Activated CD8-positive, alpha-beta memory T cell treated with anti-CD3 and anti-CD28 coated beads for 36 hours (primary cell): Measurements from ENCODE around the gene TMEM117. TPM values are rescaled to one million over a fixed set of nuclear protein-coding genes. Genes with fewer than 3 reads are reported as not detected.
"Not testable (repeated sequence)": the region's sequence is repeated elsewhere in the genome, so short reads cannot be mapped to it uniquely, and the experiment has no call there.

ENCODE experiments used
- CTCF ChIA-PET: fragments of 350-600 bp; sonication (Branson Sonifier 250); formaldehyde crosslinking; loops from one replicate; lab custom pipeline; 2021; ENCODE audit warnings: antibody characterized with exemption; lab: Charles Lee
- POLR2A ChIA-PET: fragments of 350-600 bp; sonication (Branson Sonifier 250); formaldehyde crosslinking; loops from one replicate; lab custom pipeline; 2021; ENCODE audit warnings: antibody characterized with exemption; lab: Charles Lee
- total RNA-seq, 2 experiments: library from RNA; stranded (reverse); gene quantifications; one replicate each; pipeline ENCODE4 v1.2.3, GENCODE V29; 2021

TMEM117 gene
- total RNA-seq, 2 experiments from 2014 or later: 1.3 to 1.5 TPM

DNA sequence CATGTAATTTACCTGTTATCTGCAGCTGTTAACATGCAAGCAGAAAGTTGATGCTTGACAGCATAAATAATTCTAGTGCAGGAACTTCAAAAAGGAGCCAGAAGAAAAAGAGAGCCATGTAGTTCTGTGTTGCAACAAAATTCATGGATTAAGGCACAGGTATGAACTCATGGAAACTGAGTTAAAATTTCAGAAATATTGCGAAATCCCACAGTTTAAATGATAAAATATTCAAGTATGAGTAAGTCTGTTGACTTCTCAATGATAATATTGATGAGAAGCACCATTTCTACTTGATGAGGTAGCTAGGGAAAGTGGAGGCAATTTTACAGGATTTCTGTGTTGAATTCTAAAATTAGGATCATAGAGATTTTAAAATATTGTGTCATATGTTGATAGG, 290.9 kb downstream of the TMEM117 start:
- CTCF ChIA-PET: no interaction called here
- POLR2A ChIA-PET: no interaction called here

GRCh38 chr12:44127966-44128710, 292.3 kb downstream of the TMEM117 start:
- CTCF ChIA-PET: no interaction called here
- POLR2A ChIA-PET: no interaction called here

GRCh38 chr12:44143175-44143574, 307.3 kb downstream of the TMEM117 start:
- CTCF ChIA-PET: no interaction called here
- POLR2A ChIA-PET: no interaction called here

GRCh38 chr12:44148936-44149335, 313.1 kb downstream of the TMEM117 start:
- POLR2A ChIA-PET: no interaction called here

GRCh38 chr12:44154128-44154527, 318.2 kb downstream of the TMEM117 start:
- CTCF ChIA-PET: no interaction called here
- POLR2A ChIA-PET: no interaction called here

More at GRCh38 chr12:44148936-44149335, 313.1 kb downstream of the TMEM117 start:
- CTCF ChIA-PET: interaction anchor here (0.6 kb wide), 1 partner anchor 224 kb away, joined by 3 read pairs; no protein-coding TSS in a partner anchor

DNA sequence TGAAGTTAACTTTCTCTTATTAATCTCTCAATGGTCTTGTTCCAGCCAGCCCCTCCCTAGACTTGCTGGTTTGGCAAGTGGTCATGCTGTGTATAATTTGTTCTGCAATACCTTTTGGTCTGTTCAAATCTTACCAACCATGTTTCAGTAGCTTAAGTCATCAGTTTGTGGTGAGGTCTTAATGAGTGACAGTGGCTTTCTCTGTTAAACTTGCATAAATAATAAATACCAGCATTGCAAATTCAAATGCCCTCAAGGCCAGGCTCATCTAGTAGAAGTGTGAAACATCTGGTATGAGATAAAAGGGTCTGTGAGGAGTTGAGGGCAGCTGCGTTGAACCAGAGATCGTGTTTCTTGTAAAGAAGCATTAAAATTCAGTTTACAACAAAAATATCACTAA, 319.5 kb downstream of the TMEM117 start:
- POLR2A ChIA-PET: interaction anchor here (0.6 kb wide), 1 partner anchor 199 kb away, joined by 9 read pairs; no protein-coding TSS in a partner anchor
- CTCF ChIA-PET: no interaction called here

DNA sequence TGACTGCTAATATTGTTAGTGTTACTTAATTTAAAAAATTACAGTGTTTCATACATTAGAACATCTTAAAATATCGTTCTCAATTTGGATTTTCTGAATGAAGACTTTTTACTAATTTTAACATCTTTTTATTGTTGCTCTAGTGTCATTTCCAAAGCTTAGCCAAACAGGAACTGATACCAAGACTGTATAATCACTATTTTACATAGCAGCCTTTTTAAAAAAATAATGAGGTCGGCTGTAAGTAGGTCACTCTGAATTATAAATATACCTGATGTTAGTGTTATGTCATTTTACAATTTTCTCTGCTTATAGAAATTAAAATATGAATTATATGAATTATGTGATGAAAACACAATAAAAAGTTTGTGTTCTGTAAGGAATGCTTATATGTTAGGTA, 321.5 kb downstream of the TMEM117 start:
- POLR2A ChIA-PET: no interaction called here
- CTCF ChIA-PET: no interaction called here

DNA sequence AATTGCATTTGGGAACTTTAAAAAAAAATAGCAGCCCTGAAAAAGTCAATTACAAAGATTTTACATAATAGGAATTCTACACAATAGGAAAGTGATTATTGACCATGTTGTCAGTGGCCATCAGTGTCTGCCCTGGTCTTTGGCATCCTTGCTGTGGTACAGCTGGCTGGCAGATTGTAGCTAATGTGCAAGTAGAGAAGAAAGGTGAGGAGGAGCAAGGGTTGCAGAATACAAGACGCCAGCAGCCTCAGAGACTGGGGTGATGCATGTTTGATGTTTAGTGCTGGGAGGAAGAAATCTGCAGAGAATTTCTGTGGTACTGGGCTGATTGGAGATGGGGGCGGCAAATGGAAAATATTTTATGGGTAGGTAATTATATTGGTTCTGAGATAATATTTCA, 322.9 kb downstream of the TMEM117 start:
- CTCF ChIA-PET: no interaction called here

GRCh38 chr12:44159216-44159615, 323.3 kb downstream of the TMEM117 start:
- POLR2A ChIA-PET: no interaction called here
- CTCF ChIA-PET: no interaction called here

More for the DNA sequence above, 322.9 kb downstream of the TMEM117 start:
- POLR2A ChIA-PET: no interaction called here

GRCh38 chr12:44159862-44160261, 324.0 kb downstream of the TMEM117 start:
- POLR2A ChIA-PET: no interaction called here
- CTCF ChIA-PET: no interaction called here

DNA sequence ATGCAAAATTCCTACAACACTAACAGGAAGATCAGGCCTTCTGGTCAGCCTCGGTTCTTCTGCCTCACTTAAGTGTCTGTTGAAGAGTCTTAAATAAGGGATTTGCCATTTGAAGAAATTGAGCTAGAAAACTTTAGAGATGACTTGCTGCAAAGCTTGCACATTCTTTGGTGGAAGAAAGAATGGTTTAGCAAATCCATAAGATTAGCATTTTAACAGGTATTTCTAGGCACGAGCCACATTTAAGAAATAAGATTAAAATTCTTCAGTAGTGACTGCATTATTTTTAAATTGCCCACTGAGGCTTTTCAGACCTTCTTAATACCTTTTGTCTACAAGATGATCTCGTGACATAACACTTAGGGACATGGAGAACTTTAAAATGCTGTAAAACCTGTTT, 327.1 kb downstream of the TMEM117 start:
- POLR2A ChIA-PET: no interaction called here
- CTCF ChIA-PET: no interaction called here

DNA sequence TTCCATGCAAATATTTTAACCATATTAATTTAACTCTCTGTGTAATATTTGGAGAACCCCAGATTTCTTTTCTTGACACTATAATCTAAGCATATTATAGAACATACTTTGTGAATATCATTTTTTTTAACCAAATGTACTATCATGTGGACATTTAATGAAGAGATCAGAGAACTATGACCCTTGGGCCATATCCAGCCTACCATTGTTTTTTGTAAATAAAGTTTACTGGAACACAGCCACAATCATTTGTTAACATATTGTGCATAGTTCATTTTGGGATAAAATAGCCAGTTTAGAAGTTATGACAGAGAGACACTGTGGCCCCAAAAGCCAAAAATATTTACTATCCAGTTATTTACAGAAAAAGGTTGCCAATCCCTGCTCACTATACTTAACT, 338.2 kb downstream of the TMEM117 start:
- ChIA-PET POLR2A (no interaction called here), CTCF (no interaction called here)

DNA sequence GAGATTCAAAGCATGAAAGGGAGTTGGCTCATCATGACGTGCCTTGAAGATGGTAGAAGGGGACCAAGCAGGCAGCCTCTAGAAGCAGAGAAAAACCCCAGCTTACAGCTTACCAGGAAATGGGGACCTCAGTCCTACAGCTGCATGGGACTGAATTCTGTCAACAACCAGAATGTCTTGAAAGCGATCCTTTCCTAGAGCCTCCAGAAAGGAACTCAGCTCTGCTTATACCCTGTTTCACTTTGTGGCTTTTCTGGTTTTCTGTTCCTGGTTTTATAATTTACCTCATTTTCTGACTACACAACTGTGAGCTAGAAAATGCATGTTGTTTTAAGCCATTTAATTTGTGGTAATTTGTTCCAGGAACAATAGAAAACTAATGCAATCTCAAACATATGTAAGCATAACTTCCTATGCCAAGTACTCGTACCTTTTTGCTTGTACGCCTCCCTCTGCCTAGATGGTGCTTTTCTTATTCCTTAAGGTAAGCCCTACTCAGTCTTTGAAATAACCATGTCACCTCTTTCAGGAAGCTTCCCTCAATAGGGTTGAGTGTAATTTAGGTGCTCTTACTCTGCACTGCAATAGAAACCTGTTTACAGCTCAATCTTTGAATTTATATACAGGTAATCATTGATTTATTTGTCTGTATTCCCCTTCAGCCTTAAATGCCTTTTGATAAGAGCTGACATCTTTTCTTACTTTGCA, 348.8 kb downstream of the TMEM117 start:
- ChIA-PET POLR2A (no interaction called here), CTCF (no interaction called here)

DNA sequence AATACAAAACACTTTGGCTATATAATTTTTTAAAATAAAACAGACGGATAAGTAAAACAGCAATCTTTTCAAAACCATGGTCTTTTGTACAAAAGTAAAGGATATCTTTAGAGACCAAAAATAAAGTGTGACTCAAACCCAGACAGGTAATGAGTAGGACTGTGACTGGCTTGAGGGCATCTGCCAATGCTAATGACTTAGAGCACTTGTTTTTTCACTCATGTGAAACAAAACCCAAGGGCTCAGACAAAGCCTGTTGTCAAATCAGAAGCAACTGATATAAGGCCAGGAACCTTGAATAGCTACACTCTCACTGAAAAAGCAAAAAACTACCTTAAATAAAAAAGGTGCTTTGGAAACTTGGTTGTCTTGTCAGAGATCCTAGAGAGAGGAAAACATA, 357.4 kb downstream of the TMEM117 start:
- ChIA-PET POLR2A (no interaction called here), CTCF (no interaction called here)

GRCh38 chr12:44195719-44196118, 359.8 kb downstream of the TMEM117 start:
- CTCF ChIA-PET, POLR2A ChIA-PET: not testable (repeated sequence)

DNA sequence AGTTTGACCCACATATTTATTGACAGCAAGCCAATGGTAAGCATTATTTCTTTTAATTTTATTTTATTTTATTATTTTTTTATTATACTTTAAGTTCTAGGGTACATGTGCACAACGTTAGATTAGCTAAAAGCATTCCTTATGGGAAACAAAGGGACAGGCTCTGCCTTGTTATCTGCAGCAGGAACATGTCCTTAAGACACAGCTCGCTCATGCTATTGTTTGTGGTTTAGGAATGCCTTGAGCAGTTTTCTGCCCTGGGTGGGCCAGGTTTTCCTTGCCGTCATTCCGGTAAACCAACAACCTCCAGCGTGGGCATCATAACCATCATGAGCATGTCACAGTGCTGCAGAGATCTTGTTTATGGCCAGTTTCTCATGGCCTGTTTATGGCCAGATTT, 370.2 kb downstream of the TMEM117 start:
- POLR2A ChIA-PET: no interaction called here
- CTCF ChIA-PET: no interaction called here

DNA sequence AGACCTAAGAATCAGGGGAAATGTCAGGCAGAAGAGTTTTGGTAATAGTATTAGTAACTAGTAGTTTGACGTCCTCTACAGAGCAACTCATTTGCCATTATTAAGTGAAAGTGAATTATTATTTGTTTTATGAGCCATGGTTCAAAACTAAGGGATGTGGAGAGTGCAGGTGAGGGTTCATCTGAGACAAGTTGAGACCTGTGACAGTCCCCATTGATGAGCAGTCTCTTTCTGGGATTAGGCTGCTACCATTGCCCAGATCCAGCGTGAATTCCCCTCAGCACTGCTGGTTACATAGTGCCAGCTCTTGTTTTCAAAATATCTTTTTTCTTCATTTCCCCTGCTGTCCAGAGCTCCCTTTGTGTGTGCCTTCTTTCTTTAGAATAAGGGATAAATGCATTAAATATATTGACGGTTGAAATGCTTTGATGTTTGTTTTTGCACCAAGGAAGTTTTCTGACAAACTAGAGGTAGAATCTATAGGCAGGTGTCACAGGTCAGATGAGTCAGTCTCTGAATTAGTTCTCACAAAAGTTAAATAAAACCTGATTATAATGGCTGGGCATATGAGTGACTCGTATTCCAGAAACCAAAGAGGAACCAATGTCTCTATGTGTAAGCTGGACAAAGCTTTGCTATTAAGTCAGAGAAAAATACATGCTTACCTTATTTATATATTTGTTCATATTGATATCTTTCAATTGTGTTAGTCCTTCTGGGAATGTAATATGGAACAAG, 381.4 kb downstream of the TMEM117 start:
- ChIA-PET CTCF (no interaction called here), POLR2A (no interaction called here)

DNA sequence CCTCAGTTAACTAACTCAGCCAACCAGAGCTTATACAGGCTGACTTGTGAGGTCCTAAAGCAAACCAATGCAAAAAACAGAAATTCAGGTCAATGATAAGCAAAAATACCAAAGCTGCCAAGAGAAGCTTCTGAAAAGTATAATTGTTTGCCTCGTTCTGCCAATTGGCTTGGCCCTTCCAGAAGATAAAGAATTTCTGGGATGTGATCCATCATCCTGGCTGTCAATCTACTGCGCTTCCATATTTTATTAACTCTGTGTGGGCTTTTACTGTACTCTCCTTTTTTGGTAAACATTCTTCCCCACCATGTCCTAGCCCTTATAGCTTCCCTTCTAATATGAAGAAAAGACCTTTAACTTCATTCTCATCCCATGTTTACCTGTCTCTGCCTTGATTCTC, 387.9 kb downstream of the TMEM117 start:
- CTCF ChIA-PET: no interaction called here
- POLR2A ChIA-PET: no interaction called here

DNA sequence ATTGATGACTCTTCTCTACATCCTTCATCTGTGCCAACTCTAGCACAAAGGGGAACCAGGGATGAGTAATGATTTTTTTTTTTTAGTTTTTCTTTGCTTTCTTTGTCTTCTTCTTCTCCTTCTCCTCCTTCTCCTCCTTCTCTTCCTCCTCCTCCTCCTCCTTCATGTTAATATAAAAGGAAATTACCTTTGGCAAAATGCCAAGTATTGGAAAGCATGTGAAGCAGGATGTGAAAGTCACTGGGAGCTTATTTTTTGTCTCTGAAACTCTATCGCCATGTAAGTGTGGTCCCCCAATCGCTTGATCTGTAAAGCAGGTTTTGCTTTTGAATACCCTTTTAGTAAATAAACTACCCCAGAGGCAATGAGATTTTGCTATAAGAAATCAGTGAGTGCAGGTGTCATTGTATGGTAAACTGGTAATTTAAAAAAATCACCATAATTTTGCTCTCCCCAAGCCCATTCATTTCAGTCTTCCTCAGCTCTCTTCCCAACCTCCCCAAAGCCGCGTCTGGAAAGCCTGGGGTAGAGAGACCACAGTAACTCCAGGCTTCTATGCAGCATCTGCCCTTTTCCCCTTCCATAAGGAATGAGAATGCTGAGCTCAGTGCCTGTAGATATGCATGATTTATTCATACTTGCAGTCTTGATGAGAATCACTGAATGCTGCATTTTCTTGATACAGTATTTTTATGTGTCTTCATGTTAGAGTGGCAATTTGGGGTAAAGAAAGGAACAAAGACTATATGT, 388.7 kb downstream of the TMEM117 start:
- POLR2A ChIA-PET: no interaction called here
- CTCF ChIA-PET: no interaction called here

- ChIA-PET CTCF (no interaction called here), POLR2A (no interaction called here)
Observed at GRCh38 chr12:44225149-44225510, 389.2 kb downstream of the TMEM117 start.
